Neural cell (in vitro differentiated cells): ENCODE results near the gene SPSB3.

Experiments
- CTCF ChIP-seq: fragments of 450-650 bp; IDR thresholded peaks from 2 replicates; pipeline ENCODE4 v1.5.1; 2014; ENCODE audit warnings: antibody characterized with exemption, mild to moderate bottlenecking, moderate library complexity; ENCODE audit not compliant: poor library complexity, severe bottlenecking
- TAF1 ChIP-seq: IDR thresholded peaks from 2 replicates; pipeline ENCODE4 v1.6.1; 2012; ENCODE audit warnings: low read depth

GRCh38 chr16:1746693-1747195 is 35.6 kb downstream of the SPSB3 start:
- TF ChIP-seq TAF1 (no peak), CTCF (no peak)
